SH-SY5Y (cell line): ENCODE data around the gene CUBN.

Source experiments
- GATA2 ChIP-seq: IDR thresholded peaks from 2 replicates; pipeline ENCODE4 v1.6.1; 2011; ENCODE audit warnings: mild to moderate bottlenecking, low read depth, low read length
- GATA3 ChIP-seq: IDR thresholded peaks from 2 replicates; pipeline ENCODE4 v1.6.1; 2011; ENCODE audit warnings: low read depth, mild to moderate bottlenecking, low read length, moderate library complexity

GRCh38 chr10:17101910-17102266 is 27.7 kb downstream of the CUBN start:
- TF ChIP-seq GATA3 (no peak), GATA2 (no peak)
